ENCODE measurements around the gene KLF1. TPM values are rescaled to one million over a fixed set of nuclear protein-coding genes. Genes with fewer than 3 reads are reported as not detected.

Gene KLF1
- total RNA-seq, 1 experiment from 2014 or later: 0.30 TPM

- Histone ChIP-seq H3K27ac (ENCODE audit: low read depth, low read length, poor library complexity, severe bottlenecking) (peak within 1 kb of the TSS; percentile 84), H3K36me3 (ENCODE audit: insufficient read depth, low read length, poor library complexity, severe bottlenecking) (peaks cover 29% of the 10 kb centered on the region), H3K27me3 (replicated peaks; ENCODE audit: insufficient read depth, low read depth, low read length, poor library complexity) (no peaks in the 10 kb centered on the region), H3K4me1 (ENCODE audit: insufficient read depth, low read length, poor library complexity, severe bottlenecking) (peaks cover 19% of the 10 kb centered on the region), H3K9me3 (ENCODE audit: low read depth, low read length, poor library complexity, severe bottlenecking) (no peaks in the 10 kb centered on the region), H3K4me3 (ENCODE audit: low read depth, low read length, poor library complexity, severe bottlenecking) (peak within 1 kb of the TSS; percentile 95)
- DNase-seq (ENCODE audit: low spot score): peak; percentile 95
- intact Hi-C loops (cut with micrococcal nuclease; ENCODE audit: unreplicated experiment): no loop called here
- CTCF ChIA-PET: interaction anchor here (0.5 kb wide), 1 partner anchor 19 kb away, joined by 3 read pairs; no protein-coding TSS in a partner anchor
- BruUV-seq (replicated peaks): TSS peak; percentile 63
- no peak for TF ChIP-seq CTCF (conservative IDR thresholded peaks at IDR 0.05; ENCODE audit: low read depth, low read length)
- TF ChIP-seq EZH2 (IDR thresholded peaks at IDR 0.05; ENCODE audit: borderline replicate concordance, low read depth, low read length, poor library complexity, severe bottlenecking): no peak
- POLR2A ChIA-PET (ENCODE audit: low non-redundant PET): interaction anchor here (0.6 kb wide), 2 partner anchors 40 to 142 kb away, joined by 3 to 5 read pairs; partner anchors contain the start of gene JUNB
Measured at GRCh38 chr19:12933287-12934072, 46.5 kb upstream of the KLF1 start, which contains the start of gene FARSA. Gene FARSA (minus strand): TSS chr19:12933711. CDS start chr19:12933696, 15 bp downstream.

- H3K36me3 ChIP-seq (ENCODE audit: insufficient read depth, low read length, poor library complexity, severe bottlenecking): peaks cover 35% of the 10 kb centered on the region
- TF ChIP-seq CTCF (conservative IDR thresholded peaks at IDR 0.05; ENCODE audit: low read depth, low read length) (no peak), EZH2 (IDR thresholded peaks at IDR 0.05; ENCODE audit: borderline replicate concordance, low read depth, low read length, poor library complexity, severe bottlenecking) (no peak)
- no peaks in the 10 kb centered on the region for H3K9me3 ChIP-seq (ENCODE audit: low read depth, low read length, poor library complexity, severe bottlenecking)
- BruUV-seq (replicated peaks): no TSS peak
- ChIA-PET POLR2A (ENCODE audit: low non-redundant PET) (interaction anchor here (0.5 kb wide), 1 partner anchor 251 kb away, joined by 4 read pairs; no protein-coding TSS in a partner anchor), CTCF (no interaction called here)
- peaks cover 16% of the 10 kb centered on the region for H3K4me1 ChIP-seq (ENCODE audit: insufficient read depth, low read length, poor library complexity, severe bottlenecking)
- peak overlapping the region; percentile 95 for H3K4me3 ChIP-seq (ENCODE audit: low read depth, low read length, poor library complexity, severe bottlenecking)
- peak overlapping the region; percentile 84 for H3K27ac ChIP-seq (ENCODE audit: low read depth, low read length, poor library complexity, severe bottlenecking)
- no peak for DNase-seq (ENCODE audit: low spot score)
- intact Hi-C loops (cut with micrococcal nuclease; ENCODE audit: unreplicated experiment): no loop called here
- H3K27me3 ChIP-seq (replicated peaks; ENCODE audit: insufficient read depth, low read depth, low read length, poor library complexity): no peaks in the 10 kb centered on the region
Measured at GRCh38 chr19:12932392-12933286, 45.6 kb upstream of the KLF1 start.

GRCh38 chr19:12930002-12930645, 43.1 kb upstream of the KLF1 start:
- no peaks in the 10 kb centered on the region for H3K9me3 ChIP-seq (ENCODE audit: low read depth, low read length, poor library complexity, severe bottlenecking)
- no peak for DNase-seq (ENCODE audit: low spot score)
- H3K4me1 ChIP-seq (ENCODE audit: insufficient read depth, low read length, poor library complexity, severe bottlenecking): peaks cover 9% of the 10 kb centered on the region
- TF ChIP-seq EZH2 (IDR thresholded peaks at IDR 0.05; ENCODE audit: borderline replicate concordance, low read depth, low read length, poor library complexity, severe bottlenecking) (no peak), CTCF (conservative IDR thresholded peaks at IDR 0.05; ENCODE audit: low read depth, low read length) (no peak)
- ChIA-PET POLR2A (ENCODE audit: low non-redundant PET) (no interaction called here), CTCF (no interaction called here)
- peaks cover 53% of the 10 kb centered on the region for H3K36me3 ChIP-seq (ENCODE audit: insufficient read depth, low read length, poor library complexity, severe bottlenecking)
- no peak overlapping the region for H3K4me3 ChIP-seq (ENCODE audit: low read depth, low read length, poor library complexity, severe bottlenecking)
- H3K27me3 ChIP-seq (replicated peaks; ENCODE audit: insufficient read depth, low read depth, low read length, poor library complexity): no peaks in the 10 kb centered on the region
- BruUV-seq (replicated peaks): no TSS peak
- intact Hi-C loops (cut with micrococcal nuclease; ENCODE audit: unreplicated experiment): no loop called here
- H3K27ac ChIP-seq (ENCODE audit: low read depth, low read length, poor library complexity, severe bottlenecking): no peak overlapping the region
